NCI-H2107 treated with DMSO at 0.1 percent for 48 hours (cell line): ENCODE measurements around the gene FAM227B.
"Not testable (repeated sequence)": the region's sequence is repeated elsewhere in the genome, so short reads cannot be mapped to it uniquely, and the experiment has no call there.

Source experiments
- DNase-seq: peaks from one replicate; lab custom pipeline; 2025; ENCODE audit not compliant: unreplicated experiment; lab: John Stamatoyannopoulos, UW

FAM227B gene, protein sequence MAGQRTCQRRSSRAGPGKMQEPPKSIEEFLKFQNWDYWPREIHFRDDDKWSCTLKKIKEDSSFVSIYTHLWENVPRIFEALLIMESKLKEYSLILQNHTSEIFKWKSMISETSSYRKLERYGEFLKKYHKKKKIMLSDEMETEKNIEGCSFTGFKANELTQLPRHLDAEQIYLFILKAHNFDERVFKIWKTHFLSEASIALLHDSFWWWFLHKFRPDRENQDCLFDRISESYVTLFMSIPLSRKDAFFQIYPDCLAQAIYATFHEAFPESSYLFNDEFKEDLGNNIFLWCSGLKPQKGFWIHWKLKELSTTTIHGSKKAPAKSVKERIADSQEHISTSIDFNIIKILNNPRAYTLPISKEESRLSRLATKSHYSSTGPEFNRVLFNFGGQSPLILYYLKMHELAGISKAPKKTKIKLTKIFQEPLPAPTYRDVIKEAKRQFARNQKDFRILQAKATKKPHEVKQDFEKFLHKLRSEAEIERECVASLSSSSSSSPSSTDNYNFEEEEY

GRCh38 chr15:49620658-49621368 lies at the start of gene FAM227B, which contains the start of gene DTWD1:
TSS of gene FAM227B (minus strand) at chr15:49620818. CDS start at chr15:49615171, 5,647 bp downstream.
TSS of gene DTWD1 (plus strand) at chr15:49621048. CDS start at chr15:49625168, 4,120 bp downstream.
- DNase-seq, result peak; percentile 89

GRCh38 chr15:49669288-49669687 lies 48.7 kb upstream of the FAM227B start:
- DNase-seq, result no peak

GRCh38 chr15:49666486-49666885 lies 45.9 kb upstream of the FAM227B start:
- DNase-seq, result not testable (repeated sequence)

GRCh38 chr15:49664716-49665115 lies 44.1 kb upstream of the FAM227B start:
- no peak for DNase-seq

DNA sequence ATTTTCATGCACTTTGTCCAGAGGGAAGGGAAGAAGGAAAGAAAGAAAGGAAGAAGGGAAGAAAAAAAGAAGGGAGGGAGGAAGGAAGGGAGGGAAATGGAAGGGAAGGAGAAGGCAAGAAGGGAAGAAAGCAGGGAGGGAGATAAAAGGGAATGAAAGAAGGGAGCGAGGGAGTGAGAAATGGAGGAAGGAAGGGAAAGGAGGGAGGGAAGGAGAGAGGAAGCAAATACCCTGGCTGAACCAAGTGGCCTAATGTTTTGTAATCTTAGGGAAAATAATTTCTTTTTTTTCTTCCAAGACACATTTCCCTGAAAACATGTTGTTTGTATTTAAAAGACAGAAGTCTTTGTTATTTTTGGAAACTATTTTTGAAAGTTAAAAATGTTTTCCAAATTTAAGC lies 36.1 kb upstream of the FAM227B start:
- DNase-seq, result no peak

DNA sequence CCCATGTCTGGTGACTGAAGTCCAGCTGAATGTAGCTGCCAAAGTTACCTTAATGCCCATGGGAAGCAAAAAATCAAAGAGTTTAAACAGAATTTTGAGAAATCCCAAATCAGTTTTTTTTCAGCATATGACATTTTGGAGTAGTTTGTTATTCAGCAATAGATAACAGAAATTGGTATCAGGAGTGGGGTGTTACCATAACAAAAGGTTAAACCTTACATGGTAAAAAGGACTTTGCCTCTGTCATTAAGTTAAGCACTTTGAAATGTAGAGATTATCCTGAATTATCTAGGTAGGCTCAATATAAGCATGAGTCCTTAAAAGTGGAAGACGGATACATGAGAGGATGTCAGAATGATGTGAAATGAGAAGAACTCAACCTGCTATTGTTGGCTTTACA lies 32.3 kb upstream of the FAM227B start:
- DNase-seq, result no peak

DNA sequence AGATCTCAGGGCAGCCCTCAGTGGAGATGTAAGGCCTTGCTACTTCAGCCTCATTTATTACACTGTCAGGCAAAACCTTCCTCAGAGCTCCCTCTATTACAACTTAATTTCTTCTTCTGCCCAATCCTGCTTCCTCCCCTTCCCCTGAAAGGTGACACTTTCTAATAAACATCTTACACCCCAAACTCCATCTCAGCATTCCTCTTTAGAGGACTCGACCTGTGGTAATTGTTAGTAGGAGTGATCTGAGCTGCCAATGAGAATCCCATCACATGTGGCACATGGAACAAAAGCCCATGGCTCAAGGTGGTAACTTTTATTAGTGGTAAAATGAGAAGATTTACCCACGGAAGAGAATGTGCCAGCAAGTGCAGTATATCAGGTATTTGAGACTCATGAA lies 30.1 kb upstream of the FAM227B start:
- no peak for DNase-seq

DNA sequence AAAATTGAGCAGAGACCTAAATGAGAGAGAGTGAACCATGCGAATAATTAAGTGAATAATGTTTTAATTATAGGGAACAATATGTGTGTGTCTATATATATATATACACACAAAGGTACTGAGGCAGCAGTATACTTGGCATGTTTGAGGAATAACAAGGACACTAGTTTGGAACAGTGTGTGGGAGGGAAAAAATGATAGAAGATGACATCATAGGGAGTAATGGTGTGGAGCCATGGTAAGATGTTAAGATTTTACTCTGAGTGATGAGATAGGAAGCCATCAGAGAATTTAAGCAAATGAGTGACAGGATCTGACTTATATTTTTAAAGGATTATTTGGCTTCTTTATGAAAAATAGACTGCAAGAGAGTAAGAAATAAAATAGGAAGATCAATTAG lies 29.4 kb upstream of the FAM227B start:
- DNase-seq, result no peak

- DNase-seq, result no peak
Observed at GRCh38 chr15:49646891-49647290, 26.3 kb upstream of the FAM227B start.

DNA sequence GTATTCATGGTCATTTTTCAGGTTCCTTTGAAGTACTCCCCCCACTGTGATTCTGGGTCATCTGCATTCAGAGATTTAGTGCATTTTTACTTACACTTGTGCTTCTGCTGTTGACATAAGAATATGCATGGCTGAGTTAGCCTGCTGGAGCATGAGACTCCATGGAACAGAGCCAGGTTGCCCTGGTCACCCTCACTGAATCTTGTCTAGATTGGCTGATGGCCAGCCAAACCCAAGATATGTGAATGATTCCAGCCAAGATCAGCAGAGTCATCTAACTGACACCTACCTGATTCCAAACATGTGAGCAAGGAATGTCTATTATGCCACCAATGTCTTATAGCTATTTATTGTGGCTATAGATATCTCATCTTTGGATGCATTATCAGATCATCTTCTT lies 25.3 kb upstream of the FAM227B start:
- DNase-seq, result no peak

- no peak for DNase-seq
Observed at GRCh38 chr15:49645277-49645676, 24.7 kb upstream of the FAM227B start.

DNA sequence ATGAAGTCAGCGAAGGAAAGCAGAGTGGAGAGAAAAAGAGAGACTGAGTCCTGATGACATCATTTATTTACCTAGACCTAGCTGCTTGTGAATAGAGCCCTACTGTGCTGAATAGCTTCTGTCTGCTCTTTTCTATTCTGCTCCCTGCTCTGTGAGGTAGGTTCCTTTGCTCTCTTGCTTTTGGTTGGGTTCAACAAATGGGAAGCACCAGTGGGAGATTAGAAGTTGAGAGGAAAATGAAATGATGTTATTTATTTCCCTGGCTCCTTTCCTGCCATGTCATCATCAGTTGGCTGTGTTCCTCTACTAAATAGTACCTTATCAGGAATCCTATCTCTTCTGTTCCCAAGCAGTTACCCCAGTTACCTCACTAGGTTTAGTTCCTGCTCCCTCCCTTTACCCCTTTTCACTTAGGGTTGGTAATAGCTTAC lies 23.8 kb upstream of the FAM227B start:
- no peak for DNase-seq

DNA sequence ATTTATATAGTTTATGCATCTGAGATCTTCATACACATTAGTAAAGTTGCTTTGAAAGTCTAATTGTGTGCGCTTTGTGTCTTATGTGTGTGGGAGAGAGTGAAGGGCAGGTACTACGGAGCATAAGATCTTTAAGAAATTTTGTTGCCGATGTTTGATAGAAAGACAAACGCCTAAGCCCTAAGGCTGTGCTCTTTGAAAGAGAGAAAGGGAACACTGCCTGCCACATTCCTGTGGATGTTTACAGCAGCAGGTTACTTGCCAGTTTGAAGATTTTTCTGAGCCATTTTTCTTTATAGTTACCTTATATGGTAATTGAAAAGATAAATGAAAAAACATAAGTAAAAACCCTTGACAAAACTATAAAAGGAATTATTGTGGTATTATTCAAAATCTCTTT lies 17.2 kb upstream of the FAM227B start:
- DNase-seq, result no peak

DNA sequence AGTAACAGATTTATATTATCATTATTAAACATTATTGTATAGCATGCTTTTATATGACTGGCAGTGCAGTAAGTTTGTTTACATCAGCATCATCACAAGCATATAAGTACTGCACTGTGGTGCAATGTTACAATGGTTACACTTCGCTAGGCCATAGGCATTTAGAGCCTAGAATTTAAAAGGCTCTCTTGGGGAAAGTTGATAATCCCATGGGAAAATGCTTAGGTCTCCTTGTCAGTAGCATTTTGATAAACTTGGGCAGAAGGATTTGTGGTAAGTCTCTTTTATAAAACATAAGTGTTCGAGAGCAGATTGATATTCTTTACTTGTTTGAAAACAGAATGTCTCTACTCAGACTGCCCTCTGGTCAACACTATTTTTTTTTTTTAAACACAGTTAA lies 7.8 kb upstream of the FAM227B start:
- no peak for DNase-seq

GRCh38 chr15:49627407-49627877 lies 6.8 kb upstream of the FAM227B start:
- DNase-seq, result no peak

- DNase-seq, result no peak
Observed at GRCh38 chr15:49625460-49626036, 4.9 kb upstream of the FAM227B start.

GRCh38 chr15:49624056-49624455 lies 3.4 kb upstream of the FAM227B start:
- no peak for DNase-seq

DNA sequence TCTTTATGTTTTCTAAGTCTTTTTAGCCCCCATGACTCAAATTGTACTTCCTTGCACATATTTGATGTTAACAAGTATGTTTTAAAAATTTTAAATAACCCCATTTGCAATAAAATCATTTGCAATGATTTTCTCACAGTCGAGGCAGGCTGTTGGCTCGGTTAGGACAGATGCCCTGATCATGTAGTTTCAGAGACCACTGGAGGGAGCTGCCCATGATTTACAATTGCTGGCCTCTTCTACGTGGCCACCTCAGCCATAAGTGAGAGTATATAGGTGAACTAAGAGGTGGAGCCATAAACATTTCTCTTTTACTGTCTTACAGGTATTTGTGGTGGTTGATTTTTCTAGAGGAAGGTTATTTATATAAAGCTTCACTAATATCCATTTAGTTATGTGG lies 1.9 kb upstream of the FAM227B start:
- no peak for DNase-seq

DNA sequence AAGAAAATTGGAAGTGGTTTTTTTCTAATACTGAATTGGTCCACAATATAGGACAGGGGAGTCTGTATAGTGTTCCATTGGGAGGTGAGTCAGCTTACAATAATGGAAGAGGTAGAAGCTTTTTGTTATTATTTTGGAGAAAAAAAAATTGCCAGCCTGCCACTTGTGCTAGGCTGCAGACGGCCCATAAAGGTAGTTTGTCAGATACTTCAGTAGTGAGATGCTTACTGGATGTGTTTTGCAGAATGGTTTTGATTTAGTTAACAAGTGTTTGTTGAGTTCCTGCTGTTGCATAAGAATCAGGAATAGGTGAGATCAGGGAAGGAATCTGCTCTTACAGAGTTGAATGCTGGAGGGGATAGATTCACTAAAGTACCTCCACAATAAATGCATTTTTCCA lies 1.3 kb upstream of the FAM227B start:
- no peak for DNase-seq

GRCh38 chr15:49621401-49621811 lies 788 bp upstream of the FAM227B start:
- no peak for DNase-seq

DNA sequence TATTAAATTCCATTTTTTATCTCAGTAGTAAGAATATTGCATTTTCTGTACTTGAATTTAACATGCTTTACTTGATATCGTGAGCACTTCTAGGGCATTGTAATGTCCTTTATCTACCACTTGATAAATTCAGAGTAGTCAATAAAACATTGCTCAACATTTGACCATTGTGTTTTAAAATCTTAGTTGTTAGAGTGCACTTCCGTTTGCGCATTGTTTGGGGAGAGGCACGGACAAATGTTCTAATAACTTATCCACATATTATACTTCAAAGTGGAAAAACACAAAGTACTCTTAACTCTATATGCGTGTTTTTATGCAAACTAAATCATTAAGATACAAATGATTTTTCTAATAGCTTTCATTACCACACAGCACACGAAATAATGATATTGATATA lies 419 bp downstream of the FAM227B start:
- no peak for DNase-seq

DNA sequence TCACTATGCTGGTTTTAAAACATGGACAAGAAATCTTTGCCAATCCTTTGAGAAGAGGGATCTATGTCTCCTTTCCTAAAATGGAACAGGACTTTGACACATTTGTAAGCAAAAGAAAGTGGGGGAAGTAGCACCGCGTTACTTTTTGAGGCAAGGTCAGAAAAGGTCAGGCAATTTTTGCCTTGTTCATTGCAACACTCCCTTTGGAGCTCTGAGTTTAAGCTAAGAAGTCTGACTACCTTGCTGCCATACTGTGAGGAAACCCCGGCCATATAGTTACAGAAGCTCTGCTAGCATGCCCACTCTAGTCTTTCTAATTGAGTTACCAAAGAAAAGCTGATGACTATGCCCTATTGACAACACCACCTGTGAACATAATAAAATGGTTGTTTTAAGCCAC lies 1.4 kb downstream of the FAM227B start:
- DNase-seq, result no peak
